Activated B cell treated with CpG ODN at 0.5 μM for 24 hours (primary cell): ENCODE results near the gene AP1AR. TPM values are rescaled to one million over a fixed set of nuclear protein-coding genes. Genes with fewer than 3 reads are reported as not detected.

Experiments
- ATAC-seq: fragments of 200-7000 bp; cut with Tn5 transposase; one replicate; pipeline ENCODE4 v1.10.0; 2021; ENCODE audit warnings: low read depth, mild to moderate bottlenecking, moderate library complexity
- CTCF ChIA-PET: fragments of 350-600 bp; sonication (Branson Sonifier 250); formaldehyde crosslinking; loops from one replicate; lab custom pipeline; 2021; ENCODE audit warnings: antibody characterized with exemption; lab: Charles Lee
- POLR2A ChIA-PET: fragments of 350-600 bp; sonication (Branson Sonifier 250); formaldehyde crosslinking; loops from one replicate; lab custom pipeline; 2021; ENCODE audit warnings: antibody characterized with exemption; lab: Charles Lee
- DNase-seq: peaks from one replicate; pipeline ENCODE4 v3.0.0; 2022
- H3K27ac Mint-ChIP-seq: one replicate; pipeline ENCODE4 v1.8.0; 2020; ENCODE audit warnings: mixed read lengths
- H3K27me3 Mint-ChIP-seq: one replicate; pipeline ENCODE4 v1.8.0; 2021; ENCODE audit warnings: mixed read lengths
- H3K36me3 Mint-ChIP-seq: one replicate; pipeline ENCODE4 v1.8.0; 2021; ENCODE audit warnings: low read depth, mixed read lengths
- H3K4me1 Mint-ChIP-seq: one replicate; pipeline ENCODE4 v1.8.0; 2021; ENCODE audit warnings: mixed read lengths
- H3K4me3 Mint-ChIP-seq: one replicate; pipeline ENCODE4 v1.8.0; 2020; ENCODE audit warnings: mild to moderate bottlenecking, mixed read lengths
- H3K9me3 Mint-ChIP-seq: one replicate; pipeline ENCODE4 v1.8.0; 2020; ENCODE audit warnings: mixed read lengths
- CTCF ChIP-seq: fragments of 200-600 bp; IDR thresholded peaks from one replicate; pipeline ENCODE4 v1.8.0; 2022; ENCODE audit warnings: antibody characterized with exemption, mild to moderate bottlenecking
- intact Hi-C: fragments of 100-400 bp; cut with micrococcal nuclease; formaldehyde crosslinking; loops from one replicate; pipeline ENCODE4 v1.15.1; 2024
- total RNA-seq: library from RNA; stranded (reverse); gene quantifications from 2 replicates; pipeline ENCODE4 v1.2.3, GENCODE V29; 2022

AP1AR gene
- total RNA-seq, 1 donor from 2014 or later, result 24.3 TPM

GRCh38 chr4:112284662-112285411, 53.2 kb downstream of the AP1AR start:
- ChIA-PET POLR2A (interaction anchor here (0.6 to 4.6 kb wide), 13 partner anchors 11 to 77 kb away, joined by 3 to 59 read pairs (median 4); partner anchors contain the start of genes ALPK1 and AP1AR), CTCF (interaction anchor here (0.9 to 1.3 kb wide), 3 partner anchors 12 to 36 kb away, joined by 3 to 5 read pairs (median 5); partner anchors contain the start of gene ALPK1)
- intact Hi-C loops, result loop anchor here (1.0 to 5.0 kb wide), 8 partner anchors 14 to 1477 kb away; partner anchors contain the start of genes AP1AR, CAMK2D and LARP7
- TF ChIP-seq CTCF, result no peak
- peak overlapping the region; percentile 98 for H3K27ac Mint-ChIP-seq
- H3K9me3 Mint-ChIP-seq, result peaks cover 4% of the 10 kb centered on the region
- peak overlapping the region; percentile 98 for H3K4me3 Mint-ChIP-seq
- DNase-seq (no peak), ATAC-seq (peak; percentile 13)
- peaks cover 34% of the 10 kb centered on the region for H3K36me3 Mint-ChIP-seq
- H3K4me1 Mint-ChIP-seq, result peaks cover 88% of the 10 kb centered on the region
- H3K27me3 Mint-ChIP-seq, result no peaks in the 10 kb centered on the region

- ATAC-seq (peak; percentile 15), DNase-seq (no peak)
- H3K27ac Mint-ChIP-seq, result peak overlapping the region; percentile 98
- ChIA-PET POLR2A (interaction anchor here (0.6 to 4.6 kb wide), 9 partner anchors 9 to 220 kb away, joined by 3 to 59 read pairs (median 6); partner anchors contain the start of genes ALPK1 and AP1AR), CTCF (interaction anchor here (0.6 to 1.6 kb wide), 4 partner anchors 25 to 55 kb away, joined by 3 to 5 read pairs (median 4); no protein-coding TSS in a partner anchor)
- peaks cover 19% of the 10 kb centered on the region for H3K36me3 Mint-ChIP-seq
- no peaks in the 10 kb centered on the region for H3K27me3 Mint-ChIP-seq
- no peak for TF ChIP-seq CTCF
- H3K9me3 Mint-ChIP-seq, result no peaks in the 10 kb centered on the region
- intact Hi-C loops, result loop anchor here (1.0 to 5.0 kb wide), 3 partner anchors 8 to 1475 kb away; partner anchors contain the start of genes CAMK2D and FAM241A
- H3K4me3 Mint-ChIP-seq, result peak overlapping the region; percentile 98
- H3K4me1 Mint-ChIP-seq, result peaks cover 70% of the 10 kb centered on the region
These were observed 55.8 kb downstream of the AP1AR start for GRCh38 chr4:112287258-112287989.

- Mint-ChIP-seq H3K4me3 (peak overlapping the region; percentile 66), H3K4me1 (peaks cover 60% of the 10 kb centered on the region), H3K9me3 (no peaks in the 10 kb centered on the region), H3K36me3 (peaks cover 13% of the 10 kb centered on the region), H3K27me3 (no peaks in the 10 kb centered on the region), H3K27ac (peak overlapping the region; percentile 98)
- CTCF ChIA-PET, result interaction anchor here (1.2 to 1.6 kb wide), 2 partner anchors 32 to 39 kb away, joined by 3 to 5 read pairs; no protein-coding TSS in a partner anchor
- no peak for TF ChIP-seq CTCF
- POLR2A ChIA-PET, result interaction anchor here (0.7 to 4.6 kb wide), 4 partner anchors 8 to 56 kb away, joined by 4 to 59 read pairs (median 22); partner anchors contain the start of genes ALPK1 and AP1AR
- intact Hi-C loops, result loop anchor here (1.0 to 5.0 kb wide), 2 partner anchors 9 to 1474 kb away; partner anchors contain the start of genes ALPK1 and CAMK2D
- peak; percentile 23 for ATAC-seq
- DNase-seq, result no peak
These were observed 56.9 kb downstream of the AP1AR start for GRCh38 chr4:112288455-112288854.

- no peak for TF ChIP-seq CTCF
- intact Hi-C loops, result loop anchor here (5.0 kb wide), 1 partner anchor 1473 kb away; the partner anchor contains the start of gene CAMK2D
- Mint-ChIP-seq H3K27ac (peak overlapping the region; percentile 98), H3K4me1 (peaks cover 50% of the 10 kb centered on the region), H3K36me3 (peaks cover 9% of the 10 kb centered on the region), H3K4me3 (peak overlapping the region; percentile 28), H3K27me3 (no peaks in the 10 kb centered on the region), H3K9me3 (no peaks in the 10 kb centered on the region)
- ATAC-seq, result no peak
- DNase-seq, result no peak
- POLR2A ChIA-PET, result interaction anchor here (0.7 to 3.5 kb wide), 2 partner anchors 22 to 28 kb away, joined by 6 to 26 read pairs; no protein-coding TSS in a partner anchor
- CTCF ChIA-PET, result interaction anchor here (0.6 kb wide), 1 partner anchor 39 kb away, joined by 3 read pairs; no protein-coding TSS in a partner anchor
These were observed 58.0 kb downstream of the AP1AR start for GRCh38 chr4:112289407-112290253.
